Esophagus muscularis mucosa (tissue), 4 donors: ENCODE measurements around the gene GABRR1. TPM values are rescaled to one million over a fixed set of nuclear protein-coding genes. Genes with fewer than 3 reads are reported as not detected.

Experiments used
- DNase-seq: peaks from one replicate; pipeline ENCODE4 v3.0.0-alpha.2; 2017; ENCODE audit errors: extremely low spot score
- H3K27ac ChIP-seq, 4 donors: fragments of 200-600 bp; sonication (generic); replicated peaks in 1 of 4; 1 replicate in 3 of 4; 2 replicates in 1 of 4; pipeline ENCODE4 v1.5.1; 2016 to 2019; ENCODE audit warnings: mild to moderate bottlenecking in 1 of 4
- H3K27me3 ChIP-seq, 4 donors: fragments of 200-600 bp; sonication (generic); one replicate each; pipeline versions ENCODE4 v1.5.1 to v1.6.0; 2016 to 2019
- H3K36me3 ChIP-seq, 4 donors: fragments of 200-600 bp; sonication (generic); one replicate each; pipeline ENCODE4 v1.5.1; 2016 to 2019
- H3K4me1 ChIP-seq, 4 donors: fragments of 200-600 bp; sonication (generic); one replicate each; pipeline ENCODE4 v1.5.1; 2016 to 2019
- H3K4me3 ChIP-seq, 4 donors: fragments of 200-600 bp; sonication (generic); 1 replicate in 2 of 4; 2 replicates in 2 of 4; pipeline ENCODE4 v1.5.1; 2016 to 2019; ENCODE audit warnings: mild to moderate bottlenecking in 4 of 4, moderate library complexity in 1 of 4
- H3K9me3 ChIP-seq, 4 donors: fragments of 200-600 bp; sonication (generic); 1 replicate in 3 of 4; 2 replicates in 1 of 4; pipeline ENCODE4 v1.5.1; 2016 to 2019
- CTCF ChIP-seq, 3 experiments: fragments of 200-600 bp in 2 of 3; fragments of 450-650 bp in 1 of 3; sonication (generic) in 2 of 3; IDR thresholded peaks; one replicate each; pipeline ENCODE4 v1.5.1; 2017 to 2019; ENCODE audit warnings: antibody characterized with exemption in 3 of 3, mild to moderate bottlenecking in 2 of 3, moderate library complexity in 1 of 3
- EP300 ChIP-seq: sonication (generic); formaldehyde crosslinking; IDR thresholded peaks from one replicate; pipeline ENCODE4 v1.6.1; 2017; ENCODE audit warnings: antibody characterized with exemption
- POLR2A ChIP-seq: fragments of 450-650 bp; IDR thresholded peaks from one replicate; pipeline ENCODE4 v1.6.1; 2017; ENCODE audit warnings: antibody characterized with exemption, moderate library complexity, mild to moderate bottlenecking, low read depth
- POLR2AphosphoS5 ChIP-seq, 2 donors: sonication (generic); formaldehyde crosslinking; IDR thresholded peaks; one replicate each; pipeline ENCODE4 v1.6.1; 2017; ENCODE audit warnings: antibody characterized with exemption in 2 of 2
- whole genome bisulfite sequencing: methylation state at CpG from one replicate; pipeline ENCODE4 v1.1.5; 2018; 5-methylcytosine and 5-hydroxymethylcytosine counted together
- intact Hi-C: fragments of 100-400 bp; cut with DNase I; formaldehyde crosslinking; loops from one replicate; pipeline ENCODE4 v1.15.1; 2023
- total RNA-seq, 4 donors: library from RNA; depleted of rRNA; stranded (reverse); fragments of >200 nt; gene quantifications; one replicate each; pipeline versions ENCODE4 v1.1.0 to v1.2.1, GENCODE V29; 2016

The GABRR1 gene
- total RNA-seq, 4 donors from 2014 or later: 0.13 TPM; not detected in 3

- Histone ChIP-seq H3K4me3 (no peak overlapping the region), H3K27me3 (no peaks in the 10 kb centered on the region), H3K27ac (no peak overlapping the region), H3K9me3 (no peaks in the 10 kb centered on the region), H3K36me3 (no peaks in the 10 kb centered on the region), H3K4me1 (peaks cover 0 to 4% (median 0%) of the 10 kb centered on the region in 4 donors)
- WGBS: 61% methylated on average over 4 of the region's 5 CpGs
- TF ChIP-seq POLR2AphosphoS5 (IDR thresholded peaks at IDR 0.05) (no peak), EP300 (no peak), POLR2A (no peak), CTCF (IDR thresholded peaks at IDR 0.05) (no peak)
- intact Hi-C loops: no loop called here
- no peak for DNase-seq
Measured at GRCh38 chr6:89212472-89212871, 4.7 kb downstream of the GABRR1 start.

- Histone ChIP-seq H3K9me3 (no peaks in the 10 kb centered on the region), H3K4me3 (no peak overlapping the region), H3K27me3 (no peaks in the 10 kb centered on the region), H3K4me1 (no peaks in the 10 kb centered on the region), H3K36me3 (no peaks in the 10 kb centered on the region), H3K27ac (no peak overlapping the region)
- TF ChIP-seq CTCF (IDR thresholded peaks at IDR 0.05): no peak
- TF ChIP-seq POLR2A: no peak
- no peak for TF ChIP-seq POLR2AphosphoS5 (IDR thresholded peaks at IDR 0.05)
- no peak for TF ChIP-seq EP300
- intact Hi-C loops: no loop called here
- 96% methylated on average over 6 of the region's 6 CpGs for WGBS
- peak; percentile 50 for DNase-seq
Measured at GRCh38 chr6:89209457-89209856, 7.7 kb downstream of the GABRR1 start.

- Histone ChIP-seq H3K27me3 (no peaks in the 10 kb centered on the region), H3K4me1 (no peaks in the 10 kb centered on the region), H3K36me3 (no peaks in the 10 kb centered on the region), H3K9me3 (no peaks in the 10 kb centered on the region), H3K27ac (no peak overlapping the region), H3K4me3 (no peak overlapping the region)
- intact Hi-C loops: no loop called here
- TF ChIP-seq CTCF (IDR thresholded peaks at IDR 0.05) (no peak), EP300 (no peak), POLR2A (no peak), POLR2AphosphoS5 (IDR thresholded peaks at IDR 0.05) (no peak)
- peak; percentile 89 for DNase-seq
- WGBS: 83% methylated on average over 4 of the region's 4 CpGs
Measured at GRCh38 chr6:89208551-89208950, 8.6 kb downstream of the GABRR1 start.

- H3K4me3 ChIP-seq: no peak overlapping the region
- H3K27me3 ChIP-seq: no peaks in the 10 kb centered on the region
- DNase-seq: no peak
- H3K9me3 ChIP-seq: no peaks in the 10 kb centered on the region
- intact Hi-C loops: no loop called here
- H3K27ac ChIP-seq: no peak overlapping the region
- H3K4me1 ChIP-seq: no peaks in the 10 kb centered on the region
- TF ChIP-seq CTCF (IDR thresholded peaks at IDR 0.05) (no peak), POLR2AphosphoS5 (IDR thresholded peaks at IDR 0.05) (no peak), POLR2A (no peak), EP300 (no peak)
- 78% methylated on average over 4 of the region's 4 CpGs for WGBS
- H3K36me3 ChIP-seq: no peaks in the 10 kb centered on the region
Measured at GRCh38 chr6:89205819-89206218, 11.3 kb downstream of the GABRR1 start.

GRCh38 chr6:89204096-89204495 lies 13.1 kb downstream of the GABRR1 start:
- intact Hi-C loops: no loop called here
- DNase-seq: no peak
- 86% methylated on average over 11 of the region's 11 CpGs for WGBS
- Histone ChIP-seq H3K36me3 (no peaks in the 10 kb centered on the region), H3K4me3 (no peak overlapping the region), H3K27me3 (no peaks in the 10 kb centered on the region), H3K9me3 (no peaks in the 10 kb centered on the region), H3K4me1 (no peaks in the 10 kb centered on the region), H3K27ac (no peak overlapping the region)
- TF ChIP-seq POLR2AphosphoS5 (IDR thresholded peaks at IDR 0.05): no peak
- no peak for TF ChIP-seq POLR2A
- TF ChIP-seq EP300: no peak
- TF ChIP-seq CTCF (IDR thresholded peaks at IDR 0.05): no peak
